Colonic mucosa (tissue), 4 donors: ENCODE results near the gene PIBF1. TPM values are rescaled to one million over a fixed set of nuclear protein-coding genes. Genes with fewer than 3 reads are reported as not detected.

ENCODE experiments used
- DNase-seq: peaks from one replicate; pipeline ENCODE4 v3.0.0-alpha.2; 2020
- H3K27ac ChIP-seq: fragments of 200-600 bp; one replicate; pipeline ENCODE4 v1.8.0; 2021
- H3K27me3 ChIP-seq: fragments of 200-600 bp; one replicate; pipeline ENCODE4 v1.8.0; 2021
- H3K36me3 ChIP-seq: fragments of 200-600 bp; one replicate; pipeline ENCODE4 v1.8.0; 2021
- H3K4me1 ChIP-seq: fragments of 200-600 bp; one replicate; pipeline ENCODE4 v1.8.0; 2021; ENCODE audit warnings: mild to moderate bottlenecking
- H3K4me3 ChIP-seq: fragments of 200-600 bp; one replicate; pipeline ENCODE4 v1.8.0; 2021
- H3K9ac ChIP-seq, 2 donors: one replicate each; pipeline ENCODE4 v1.7.0; 2013; ENCODE audit warnings: control low read depth in 2 of 2, low read depth in 2 of 2, low read length in 2 of 2
- H3K9me3 ChIP-seq: fragments of 200-600 bp; one replicate; pipeline ENCODE4 v1.8.0; 2021
- CTCF ChIP-seq: fragments of 200-600 bp; IDR thresholded peaks from one replicate; pipeline ENCODE4 v1.8.0; 2022; ENCODE audit warnings: antibody characterized with exemption, mild to moderate bottlenecking
- intact Hi-C: fragments of 100-400 bp; cut with DNase I; formaldehyde crosslinking; loops from one replicate; pipeline ENCODE4 v1.14.1; 2022
- total RNA-seq, 2 donors: library from RNA; stranded (reverse); fragmentation: NEBNext Ultra II Directional in 1 of 2; extraction: Animal tissue kit (Norgen Biotek cat#: 25700) in 1 of 2; gene quantifications; one replicate each; pipeline ENCODE4 v1.2.1, GENCODE V29; 2021
- donor health status: healthy.
- donor health status: DM: no; HTN: no; CAD: no.
- donor health status: DM: no; HTN: no; CAD: no.

Gene PIBF1
- total RNA-seq, 2 donors from 2014 or later: 12.3 to 17.5 TPM

GRCh38 chr13:73015805-73016204, 233.9 kb downstream of the PIBF1 start:
- intact Hi-C loops: no loop called here
- Histone ChIP-seq H3K9ac (no peak overlapping the region), H3K4me3 (no peak overlapping the region), H3K27me3 (no peaks in the 10 kb centered on the region), H3K36me3 (no peaks in the 10 kb centered on the region), H3K9me3 (no peaks in the 10 kb centered on the region), H3K27ac (no peak overlapping the region), H3K4me1 (no peaks in the 10 kb centered on the region)
- no peak for DNase-seq
- TF ChIP-seq CTCF: no peak

GRCh38 chr13:73018336-73018735, 236.4 kb downstream of the PIBF1 start:
- intact Hi-C loops: no loop called here
- no peaks in the 10 kb centered on the region for H3K4me1 ChIP-seq
- no peak for TF ChIP-seq CTCF
- DNase-seq: no peak
- H3K9me3 ChIP-seq: no peaks in the 10 kb centered on the region
- H3K27ac ChIP-seq: no peak overlapping the region
- H3K4me3 ChIP-seq: no peak overlapping the region
- H3K36me3 ChIP-seq: no peaks in the 10 kb centered on the region
- H3K27me3 ChIP-seq: no peaks in the 10 kb centered on the region
- no peak overlapping the region for H3K9ac ChIP-seq

GRCh38 chr13:73025217-73026012, 243.5 kb downstream of the PIBF1 start:
- Histone ChIP-seq H3K4me1 (no peaks in the 10 kb centered on the region), H3K9me3 (no peaks in the 10 kb centered on the region), H3K4me3 (no peak overlapping the region), H3K9ac (no peak overlapping the region), H3K27me3 (no peaks in the 10 kb centered on the region), H3K27ac (no peak overlapping the region), H3K36me3 (no peaks in the 10 kb centered on the region)
- intact Hi-C loops: no loop called here
- DNase-seq: no peak
- TF ChIP-seq CTCF: no peak

DNA sequence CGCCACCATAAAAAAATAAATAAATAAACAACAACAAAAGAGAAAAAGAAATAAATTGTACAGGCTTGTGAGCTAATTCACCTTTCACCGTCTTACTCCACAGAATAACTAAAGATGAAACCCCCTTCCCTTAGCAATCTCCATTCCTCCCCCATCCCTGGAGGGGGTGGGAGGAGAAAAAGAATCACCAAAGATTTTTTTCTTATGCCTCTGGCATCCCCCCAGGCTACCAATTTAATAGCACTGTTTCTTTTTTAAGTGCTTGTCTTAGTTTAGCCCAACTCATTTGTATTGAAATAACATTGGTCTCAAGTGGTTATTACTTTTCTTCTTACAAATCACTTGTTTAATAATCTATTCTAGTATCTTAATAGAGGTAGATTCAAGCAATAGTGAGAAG, 253.0 kb downstream of the PIBF1 start:
- H3K27me3 ChIP-seq: no peaks in the 10 kb centered on the region
- DNase-seq: no peak
- no peaks in the 10 kb centered on the region for H3K36me3 ChIP-seq
- no peak overlapping the region for H3K9ac ChIP-seq
- intact Hi-C loops: loop anchor here (10.0 kb wide), 1 partner anchor 190 kb away; no protein-coding TSS in a partner anchor
- no peak for TF ChIP-seq CTCF
- H3K9me3 ChIP-seq: no peaks in the 10 kb centered on the region
- H3K4me3 ChIP-seq: no peak overlapping the region
- no peaks in the 10 kb centered on the region for H3K4me1 ChIP-seq
- no peak overlapping the region for H3K27ac ChIP-seq

DNA sequence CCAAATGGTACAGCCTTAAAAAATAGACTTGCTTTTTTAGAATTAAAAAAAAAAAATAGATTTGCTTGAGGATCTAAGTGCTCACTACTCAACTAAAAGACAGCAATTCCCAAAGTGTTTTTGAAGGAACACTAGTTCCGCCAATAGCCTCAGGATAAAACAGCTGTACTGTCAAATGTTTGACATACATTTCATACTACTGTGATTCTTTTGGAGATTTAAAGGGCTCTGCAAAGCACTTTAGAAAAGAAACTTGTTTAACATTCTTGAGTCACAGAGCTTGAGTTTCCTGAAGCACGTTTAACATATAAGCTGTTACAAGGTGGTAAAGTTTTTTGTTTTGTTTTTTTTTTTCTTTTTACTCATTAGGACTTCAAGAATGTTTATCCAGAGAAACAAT, 253.7 kb downstream of the PIBF1 start:
- no peak for TF ChIP-seq CTCF
- Histone ChIP-seq H3K27me3 (no peaks in the 10 kb centered on the region), H3K9ac (no peak overlapping the region), H3K27ac (no peak overlapping the region), H3K4me3 (no peak overlapping the region), H3K9me3 (no peaks in the 10 kb centered on the region), H3K4me1 (no peaks in the 10 kb centered on the region), H3K36me3 (no peaks in the 10 kb centered on the region)
- DNase-seq: no peak
- intact Hi-C loops: loop anchor here (10.0 kb wide), 1 partner anchor 191 kb away; no protein-coding TSS in a partner anchor
